KOPT-K1 (cell line): ENCODE results near the gene RAG2.
"Not testable (repeated sequence)": the region's sequence is repeated elsewhere in the genome, so short reads cannot be mapped to it uniquely, and the experiment has no call there.

Source experiments
- H3K27ac ChIP-seq: fragments of 200-600 bp; sonication (generic); 2 replicates; pipeline ENCODE4 v1.5.1; 2016; ENCODE audit warnings: antibody characterized with exemption, mild to moderate bottlenecking, low read depth, low read length; ENCODE audit not compliant: poor library complexity, severe bottlenecking
- H3K36me3 ChIP-seq: fragments of 200-600 bp; sonication (generic); 2 replicates; pipeline ENCODE4 v1.5.1; 2017; ENCODE audit warnings: antibody characterized with exemption, mild to moderate bottlenecking, low read length, moderate library complexity; ENCODE audit not compliant: insufficient read depth
- H3K9me3 ChIP-seq: fragments of 200-600 bp; sonication (generic); 2 replicates; pipeline ENCODE4 v1.5.1; 2017; ENCODE audit warnings: antibody characterized with exemption, low read length, mild to moderate bottlenecking; ENCODE audit not compliant: insufficient read depth, poor library complexity, severe bottlenecking

Gene RAG2

GRCh38 chr11:36578458-36578857 is 19.6 kb downstream of the RAG2 start:
- no peak overlapping the region for H3K27ac ChIP-seq
- H3K36me3 ChIP-seq, result no peaks in the 10 kb centered on the region

GRCh38 chr11:36577859-36578258 is 20.2 kb downstream of the RAG2 start:
- Histone ChIP-seq H3K27ac (no peak overlapping the region), H3K36me3 (no peaks in the 10 kb centered on the region), H3K9me3 (peaks cover 24% of the 10 kb centered on the region)

More at GRCh38 chr11:36578458-36578857, 19.6 kb downstream of the RAG2 start:
- H3K9me3 ChIP-seq, result peaks cover 24% of the 10 kb centered on the region

- Histone ChIP-seq H3K9me3 (peaks cover 21% of the 10 kb centered on the region), H3K27ac (no peak overlapping the region), H3K36me3 (no peaks in the 10 kb centered on the region)
Observed at GRCh38 chr11:36577373-36577772, 20.7 kb downstream of the RAG2 start.

- H3K36me3 ChIP-seq, result no peaks in the 10 kb centered on the region
- no peak overlapping the region for H3K27ac ChIP-seq
- H3K9me3 ChIP-seq, result no peaks in the 10 kb centered on the region
Observed at GRCh38 chr11:36574486-36574885, 23.6 kb downstream of the RAG2 start.

DNA sequence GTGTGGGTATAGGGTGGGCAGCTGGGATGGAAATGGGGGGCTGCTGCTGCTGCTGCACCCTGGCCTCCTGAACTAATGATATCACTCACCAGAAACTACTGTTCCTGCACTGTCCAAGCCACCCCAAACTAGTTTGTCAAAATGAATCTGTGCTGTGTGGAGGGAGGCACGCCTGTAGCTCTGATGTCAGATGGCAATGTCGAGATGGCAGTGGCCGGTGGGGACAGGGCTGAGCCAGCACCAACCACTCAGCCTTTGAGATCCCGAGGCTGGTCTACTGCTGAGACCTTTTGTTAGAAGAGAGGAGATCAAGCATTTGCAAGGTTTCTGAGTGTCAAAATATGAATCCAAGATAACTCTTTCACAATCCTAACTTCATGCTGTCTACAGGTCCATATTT is 28.9 kb downstream of the RAG2 start:
- Histone ChIP-seq H3K36me3 (no peaks in the 10 kb centered on the region), H3K27ac (no peak overlapping the region), H3K9me3 (no peaks in the 10 kb centered on the region)

DNA sequence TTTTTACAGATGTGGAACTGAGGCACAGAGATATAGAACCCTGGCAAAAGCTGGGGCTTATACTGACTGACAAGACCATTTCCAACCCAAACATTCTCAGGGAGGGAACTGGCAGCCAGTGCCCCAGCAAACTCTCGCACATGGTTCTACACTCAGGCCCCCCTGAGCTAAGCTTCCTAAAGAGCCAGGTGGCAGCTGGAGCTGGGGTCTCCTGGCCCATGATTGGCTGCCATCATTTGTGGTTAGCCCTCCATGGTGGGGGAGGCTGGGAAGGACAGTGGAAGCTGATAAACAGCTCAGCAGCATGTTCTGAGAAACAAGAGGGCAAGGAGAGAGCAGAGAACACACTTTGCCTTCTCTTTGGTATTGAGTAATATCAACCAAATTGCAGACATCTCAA is 30.3 kb downstream of the RAG2 start, which contains the start of gene RAG1:
Gene RAG1, plus strand, starts transcription at position 314 of the 400 bp plus-strand sequence. CDS start 5,298 bp downstream, outside the sequence.
- H3K27ac ChIP-seq, result peak within 1 kb of the TSS; percentile 30
- H3K36me3 ChIP-seq, result no peaks in the 10 kb centered on the region
- H3K9me3 ChIP-seq, result no peaks in the 10 kb centered on the region

GRCh38 chr11:36566407-36567053 is 31.5 kb downstream of the RAG2 start:
- Histone ChIP-seq H3K27ac (peak overlapping the region; percentile 30), H3K36me3 (no peaks in the 10 kb centered on the region), H3K9me3 (no peaks in the 10 kb centered on the region)

DNA sequence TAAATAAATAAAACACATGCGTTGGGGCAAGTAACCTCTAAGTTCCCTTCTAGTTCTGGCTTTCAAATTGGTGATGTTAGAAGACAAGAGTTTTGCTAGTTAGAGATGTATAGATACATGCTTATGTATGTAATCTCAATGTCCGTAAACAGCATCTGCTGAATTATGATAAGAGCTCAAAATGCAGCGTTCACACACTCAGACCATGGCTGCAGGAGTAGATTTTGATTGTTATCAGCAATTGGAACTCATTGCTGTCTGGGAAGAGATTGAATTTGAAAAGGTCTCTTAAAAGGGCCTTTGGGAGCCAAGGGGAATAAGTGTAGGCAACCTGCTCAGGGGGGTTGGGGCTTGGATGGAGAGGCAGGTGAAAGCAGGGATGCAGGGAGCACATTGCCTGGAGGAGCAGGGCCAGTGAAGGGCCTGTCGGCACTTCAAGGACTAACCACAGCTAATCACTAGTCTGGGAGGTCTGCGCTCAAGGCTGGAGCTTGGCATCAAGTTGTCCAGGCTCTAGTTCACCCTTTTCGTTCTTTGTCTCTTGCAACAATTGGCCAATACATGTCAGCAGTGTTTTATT is 32.9 kb downstream of the RAG2 start:
- no peak overlapping the region for H3K27ac ChIP-seq
- H3K36me3 ChIP-seq, result no peaks in the 10 kb centered on the region
- H3K9me3 ChIP-seq, result peaks cover 1% of the 10 kb centered on the region

DNA sequence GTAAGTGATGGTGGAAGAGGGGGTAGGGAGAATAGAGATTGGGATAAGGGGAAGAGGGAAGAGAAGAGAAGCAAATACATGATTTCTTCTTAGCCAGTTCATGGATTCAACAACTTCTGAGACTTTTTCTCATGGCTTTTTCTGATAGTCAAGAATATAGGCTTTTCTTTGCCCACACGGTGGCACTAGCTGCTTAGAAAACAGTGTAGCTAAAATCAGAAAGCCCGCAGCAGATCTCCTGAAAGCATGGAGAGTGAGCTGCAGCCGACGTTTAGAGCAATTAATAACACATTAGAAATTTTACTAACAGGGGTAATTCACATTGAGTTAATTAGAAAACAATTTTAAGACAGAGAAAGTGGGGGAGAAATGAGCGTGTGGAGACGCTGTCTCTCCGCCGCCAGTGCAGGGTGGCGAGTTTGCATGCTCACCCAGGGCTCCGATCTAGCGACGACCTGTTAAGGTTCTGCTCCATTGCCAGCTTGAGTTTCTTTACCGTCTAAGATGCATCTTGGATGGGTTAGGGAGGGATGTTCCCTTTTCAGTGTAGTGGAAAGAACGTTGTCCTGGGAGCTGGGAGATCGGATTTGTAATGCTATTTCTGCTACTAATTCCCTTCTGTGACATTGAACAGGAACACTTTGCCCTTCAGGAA is 33.5 kb downstream of the RAG2 start:
- Histone ChIP-seq H3K9me3 (peaks cover 6% of the 10 kb centered on the region), H3K36me3 (no peaks in the 10 kb centered on the region), H3K27ac (no peak overlapping the region)

DNA sequence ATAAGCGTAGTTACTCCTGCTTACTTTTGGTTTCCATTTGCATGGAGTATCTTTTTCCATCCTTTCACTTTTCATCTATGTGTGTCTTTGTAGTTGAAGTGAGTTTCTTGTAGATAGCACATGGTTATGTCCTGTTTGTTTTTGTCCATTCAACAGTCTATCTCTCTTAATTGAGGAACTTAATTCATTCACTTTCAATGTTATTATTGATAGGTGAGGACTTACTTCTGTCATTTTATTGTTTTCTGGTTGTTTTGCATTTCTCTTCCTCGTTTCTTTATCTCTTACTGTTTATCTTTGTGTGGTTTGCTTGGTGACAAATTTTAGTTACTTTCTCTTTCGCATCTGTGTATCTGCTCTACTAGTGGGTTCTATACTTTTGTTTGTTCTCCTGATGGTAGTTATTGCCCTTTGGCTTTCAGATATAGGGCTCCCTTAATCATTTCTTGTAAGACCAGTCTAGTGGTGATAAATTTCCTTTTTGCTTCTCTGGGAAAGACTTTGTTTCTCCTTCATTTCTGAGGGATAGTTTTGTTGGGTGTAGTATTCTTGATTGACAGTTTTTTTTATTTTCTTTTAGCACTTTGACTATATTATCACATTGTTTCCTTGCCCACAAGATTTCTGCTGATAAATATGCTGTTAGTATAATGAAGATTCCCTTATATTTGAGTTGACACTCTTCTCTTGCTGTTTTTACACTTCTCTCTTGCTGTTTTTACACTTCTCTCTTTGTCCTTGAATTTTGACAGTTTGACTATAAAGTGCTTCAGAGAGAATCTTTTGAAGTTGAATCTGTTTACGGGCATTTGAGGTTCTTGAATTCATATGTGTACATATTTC is 39.2 kb downstream of the RAG2 start:
- Histone ChIP-seq H3K9me3 (peaks cover 6% of the 10 kb centered on the region), H3K27ac (peak overlapping the region; percentile 85), H3K36me3 (no peaks in the 10 kb centered on the region)

GRCh38 chr11:36557991-36558390 is 40.0 kb downstream of the RAG2 start:
- peaks cover 6% of the 10 kb centered on the region for H3K9me3 ChIP-seq
- H3K36me3 ChIP-seq, result no peaks in the 10 kb centered on the region
- H3K27ac ChIP-seq, result peak overlapping the region; percentile 85

DNA sequence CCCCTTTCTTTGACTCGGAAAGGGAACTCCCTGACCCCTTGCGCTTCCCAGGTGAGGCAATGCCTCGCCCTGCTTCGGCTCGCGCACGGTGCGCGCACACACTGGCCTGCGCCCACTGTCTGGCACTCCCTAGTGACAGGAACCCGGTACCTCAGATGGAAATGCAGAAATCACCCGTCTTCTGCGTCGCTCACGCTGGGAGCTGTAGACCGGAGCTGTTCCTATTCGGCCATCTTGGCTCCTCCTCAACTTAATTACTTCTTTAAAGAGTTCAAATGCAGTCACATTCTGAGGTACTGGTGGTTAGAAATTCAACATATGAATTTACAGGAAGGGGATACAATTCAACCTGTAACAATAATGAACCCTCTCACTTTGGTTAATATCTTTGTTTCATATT is 40.6 kb downstream of the RAG2 start:
- peak overlapping the region; percentile 85 for H3K27ac ChIP-seq
- not testable (repeated sequence) for H3K9me3 ChIP-seq, H3K36me3 ChIP-seq

- H3K9me3 ChIP-seq, result no peaks in the 10 kb centered on the region
- no peaks in the 10 kb centered on the region for H3K36me3 ChIP-seq
- no peak overlapping the region for H3K27ac ChIP-seq
Observed at GRCh38 chr11:36550385-36551115, 47.5 kb downstream of the RAG2 start.
